HuH-7 (cell line): ENCODE measurements around the gene AEBP2.
"Not testable (repeated sequence)": the region's sequence is repeated elsewhere in the genome, so short reads cannot be mapped to it uniquely, and the experiment has no call there.

Source experiments
- DNase-seq: peaks from one replicate; pipeline ENCODE4 v3.0.0; 2011; ENCODE audit warnings: low spot score

The AEBP2 gene

GRCh38 chr12:19439059-19440018 is at the start of gene AEBP2:
AEBP2 (plus strand) TSS chr12:19439492; CDS start chr12:19439700, 208 bp downstream.
- peak; percentile 90 for DNase-seq

- DNase-seq: no peak
Observed at GRCh38 chr12:19390051-19390598, 49.2 kb upstream of the AEBP2 start.

GRCh38 chr12:19392644-19393043 is 46.6 kb upstream of the AEBP2 start:
- not testable (repeated sequence) for DNase-seq

GRCh38 chr12:19394385-19394784 is 44.9 kb upstream of the AEBP2 start:
- no peak for DNase-seq

GRCh38 chr12:19397534-19397933 is 41.8 kb upstream of the AEBP2 start:
- no peak for DNase-seq

- no peak for DNase-seq
Observed at GRCh38 chr12:19398376-19399363, 40.6 kb upstream of the AEBP2 start.

GRCh38 chr12:19400649-19401285 is 38.5 kb upstream of the AEBP2 start:
- DNase-seq: not testable (repeated sequence)

- no peak for DNase-seq
Observed at GRCh38 chr12:19402211-19402610, 37.1 kb upstream of the AEBP2 start.

GRCh38 chr12:19402743-19403431 is 36.4 kb upstream of the AEBP2 start:
- peak; percentile 30 for DNase-seq

GRCh38 chr12:19404242-19404880 is 34.9 kb upstream of the AEBP2 start:
- DNase-seq: no peak

- DNase-seq: no peak
Observed at GRCh38 chr12:19409376-19409775, 29.9 kb upstream of the AEBP2 start.

GRCh38 chr12:19410211-19410610 is 29.1 kb upstream of the AEBP2 start:
- DNase-seq: no peak

GRCh38 chr12:19410629-19411185 is 28.6 kb upstream of the AEBP2 start:
- no peak for DNase-seq

GRCh38 chr12:19411234-19412204 is 27.8 kb upstream of the AEBP2 start:
- DNase-seq: no peak

- DNase-seq: no peak
Observed at GRCh38 chr12:19412844-19413243, 26.4 kb upstream of the AEBP2 start.

- not testable (repeated sequence) for DNase-seq
Observed at GRCh38 chr12:19413582-19413981, 25.7 kb upstream of the AEBP2 start.

- DNase-seq: no peak
Observed at GRCh38 chr12:19415563-19415962, 23.7 kb upstream of the AEBP2 start.

GRCh38 chr12:19419086-19419485 is 20.2 kb upstream of the AEBP2 start:
- DNase-seq: no peak
